Measurements from ENCODE around the gene HOXA5.

The HOXA5 gene

DNA sequence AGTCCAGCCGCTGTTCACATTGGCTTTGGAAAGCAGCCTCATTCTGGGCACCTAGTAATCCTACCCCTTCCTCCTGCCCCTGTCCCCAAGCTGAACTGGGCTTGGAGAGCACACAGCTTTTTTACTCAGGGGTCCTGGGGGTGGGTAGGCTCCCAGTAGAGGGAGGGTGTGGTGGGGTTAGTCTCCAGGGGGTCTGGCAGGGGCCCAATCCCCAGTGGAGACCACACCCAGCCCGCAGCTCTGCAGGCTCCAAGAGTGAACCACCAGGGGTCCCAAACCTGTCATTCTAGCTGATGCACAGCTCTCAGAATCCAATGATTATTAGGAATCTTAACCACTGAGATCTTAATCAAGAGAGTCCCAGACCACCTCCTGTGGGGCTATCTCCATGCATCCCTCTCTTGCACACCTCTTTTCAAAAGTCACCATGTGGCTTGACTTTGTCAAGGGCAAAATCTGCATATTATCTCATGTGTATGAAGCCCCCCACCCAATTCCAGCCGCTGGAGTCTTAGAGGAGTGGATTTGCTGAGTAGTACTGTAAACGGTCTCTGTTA, 38.9 kb upstream of the HOXA5 start:
- DNase-seq: no peak

DNA sequence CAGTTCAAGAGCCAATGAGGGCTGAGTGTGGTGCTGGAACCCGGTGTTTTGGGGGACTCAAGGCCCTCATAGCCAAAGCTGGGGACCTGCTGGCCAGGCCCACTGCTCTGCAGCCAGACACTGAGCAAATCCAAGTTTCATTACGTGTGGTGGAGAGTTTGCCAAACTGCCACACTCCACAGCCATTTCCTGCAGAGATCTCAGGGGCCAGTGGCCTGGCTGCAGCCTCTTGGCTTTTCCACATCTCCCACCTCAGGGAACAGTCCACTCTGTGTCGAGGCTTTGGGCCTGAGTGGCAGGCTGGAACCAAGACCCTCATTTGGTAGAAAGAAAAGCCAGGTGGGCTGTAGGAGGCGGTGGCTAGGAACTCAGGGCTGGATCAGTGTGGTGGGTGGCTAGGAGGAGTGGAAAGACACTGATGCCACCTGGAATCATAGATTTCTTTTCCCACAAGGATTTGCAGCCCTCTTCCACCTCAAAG, 38.4 kb upstream of the HOXA5 start:
- DNase-seq: no peak

DNA sequence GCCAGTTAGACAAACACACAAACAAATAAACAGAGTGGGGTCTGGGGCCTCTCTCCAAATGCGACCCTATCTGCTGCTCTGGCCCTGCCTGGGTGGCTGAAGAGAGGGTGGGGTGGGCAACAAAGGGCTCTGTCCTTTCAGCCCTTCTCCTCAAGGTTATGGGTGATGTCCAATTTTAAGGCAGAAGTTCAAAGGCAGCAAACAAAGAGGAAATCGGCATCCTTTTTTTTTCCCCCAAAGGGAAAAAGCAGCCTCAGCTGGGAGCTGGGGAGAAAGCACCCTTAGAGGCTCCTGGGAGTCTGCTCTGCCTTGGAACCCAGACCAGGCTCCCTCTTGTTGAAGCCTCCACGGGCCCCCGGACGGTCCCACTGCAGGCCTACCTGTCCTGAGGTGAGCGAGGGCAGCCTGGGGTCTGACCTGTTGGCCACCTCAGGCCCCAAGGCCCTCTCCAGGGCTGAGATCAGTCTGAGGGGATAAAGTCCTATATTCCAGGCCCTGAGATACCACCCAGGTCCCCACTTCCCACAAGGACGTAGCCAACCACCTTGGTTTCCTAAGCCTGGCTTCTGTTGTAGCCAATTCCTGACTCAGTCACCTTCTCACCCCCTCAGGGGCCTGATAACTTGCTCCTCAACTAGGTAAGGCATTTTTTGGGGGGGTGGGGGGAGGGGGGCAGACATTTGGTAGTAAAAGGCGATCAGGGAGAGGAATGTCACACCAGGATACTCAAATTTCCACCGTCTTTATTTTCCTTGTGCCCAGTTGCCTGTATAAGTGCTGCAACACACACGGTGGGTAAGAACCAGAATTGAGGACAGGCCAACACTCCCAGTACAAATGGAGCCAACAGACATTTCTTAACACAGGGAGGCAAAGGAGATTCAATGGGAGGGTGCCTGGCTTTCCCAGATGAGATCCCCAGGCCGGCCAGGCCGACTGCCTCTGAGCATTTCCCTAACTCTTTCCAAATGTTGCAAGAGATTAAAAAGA, 37.2 kb upstream of the HOXA5 start:
- DNase-seq: no peak

GRCh38 chr7:27179503-27180430, 36.3 kb upstream of the HOXA5 start:
- peak; percentile 63 for DNase-seq

DNA sequence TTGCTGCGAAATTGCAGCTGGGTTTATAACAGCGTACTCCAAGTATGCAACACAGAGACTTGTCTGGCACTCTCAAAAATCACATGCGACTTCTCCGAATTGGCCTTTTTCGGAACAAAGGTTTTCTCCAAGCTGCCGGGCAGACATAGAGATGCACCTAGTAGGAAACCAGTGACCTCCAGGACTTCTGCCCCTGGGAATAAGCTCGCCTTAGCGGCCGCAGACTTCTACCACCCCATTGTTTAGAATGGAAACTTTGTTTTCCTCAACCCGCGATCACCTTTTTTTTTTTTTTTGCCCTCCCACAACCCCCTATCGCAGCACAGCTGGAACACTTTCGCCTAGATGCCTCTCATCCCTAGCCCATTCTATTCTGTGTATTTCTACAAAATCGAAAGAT, 35.5 kb upstream of the HOXA5 start:
- DNase-seq: no peak

DNA sequence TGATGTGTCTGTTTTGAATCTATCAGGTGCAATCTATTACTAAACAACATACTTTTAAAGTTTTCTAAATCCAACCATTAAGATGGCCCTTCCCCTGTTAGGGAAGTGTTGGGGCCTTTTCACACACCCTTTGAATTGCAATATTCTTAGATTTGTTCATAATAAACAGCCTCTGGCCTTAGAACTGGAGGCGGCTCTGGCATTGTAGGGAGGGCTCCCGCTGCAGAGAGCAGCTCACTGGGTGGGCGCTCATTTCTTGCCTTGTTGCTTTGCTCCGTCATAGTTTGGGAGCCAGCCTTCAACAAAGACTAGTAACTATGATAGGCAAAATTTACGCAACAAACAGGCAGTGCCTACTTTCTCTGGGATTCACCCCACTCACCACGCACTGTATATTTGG, 34.9 kb upstream of the HOXA5 start:
- DNase-seq: no peak

DNA sequence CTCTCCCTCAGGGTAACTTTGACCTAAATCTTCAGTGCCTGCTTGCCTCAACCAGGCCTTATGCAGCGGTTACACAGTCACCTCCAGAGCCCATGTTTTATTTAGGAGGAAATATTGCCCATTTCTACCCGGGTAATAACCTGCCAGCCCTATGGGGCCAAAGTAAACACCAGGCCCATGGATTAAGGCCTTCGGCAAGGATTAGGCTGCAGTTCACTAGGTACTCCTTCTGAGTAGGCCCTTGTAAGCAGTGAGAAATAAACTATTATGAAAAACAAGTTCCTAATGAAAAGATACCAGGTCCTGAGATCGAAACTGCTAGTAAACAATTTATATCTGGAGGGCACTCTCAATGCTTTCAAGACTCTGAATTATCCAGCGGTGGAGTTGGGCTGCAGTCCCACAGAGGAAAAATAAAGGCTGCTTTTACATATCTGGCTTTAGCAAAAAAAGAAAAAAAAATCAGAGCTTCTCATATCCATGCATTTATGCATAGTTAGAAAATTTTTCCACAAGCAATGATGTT, 34.4 kb upstream of the HOXA5 start:
- DNase-seq: no peak

- DNase-seq: no peak
Observed at GRCh38 chr7:27176962-27177794, 33.7 kb upstream of the HOXA5 start.

DNA sequence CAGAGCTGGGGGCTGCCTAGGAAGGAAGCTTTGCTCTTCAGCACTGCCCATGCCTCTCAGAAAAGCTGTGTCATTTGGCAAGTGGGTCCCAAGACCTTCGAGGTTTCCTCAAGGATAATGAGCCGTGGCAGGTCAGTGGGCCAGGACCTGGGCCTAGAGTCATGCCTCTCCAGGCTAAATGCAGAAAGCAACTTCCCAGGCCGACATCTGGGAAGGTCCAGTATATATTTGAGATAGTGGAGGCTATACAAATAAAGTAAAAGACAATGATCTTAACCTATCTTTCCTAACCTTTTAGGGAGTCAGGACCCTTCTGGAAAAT, 33.0 kb upstream of the HOXA5 start:
- no peak for DNase-seq

DNA sequence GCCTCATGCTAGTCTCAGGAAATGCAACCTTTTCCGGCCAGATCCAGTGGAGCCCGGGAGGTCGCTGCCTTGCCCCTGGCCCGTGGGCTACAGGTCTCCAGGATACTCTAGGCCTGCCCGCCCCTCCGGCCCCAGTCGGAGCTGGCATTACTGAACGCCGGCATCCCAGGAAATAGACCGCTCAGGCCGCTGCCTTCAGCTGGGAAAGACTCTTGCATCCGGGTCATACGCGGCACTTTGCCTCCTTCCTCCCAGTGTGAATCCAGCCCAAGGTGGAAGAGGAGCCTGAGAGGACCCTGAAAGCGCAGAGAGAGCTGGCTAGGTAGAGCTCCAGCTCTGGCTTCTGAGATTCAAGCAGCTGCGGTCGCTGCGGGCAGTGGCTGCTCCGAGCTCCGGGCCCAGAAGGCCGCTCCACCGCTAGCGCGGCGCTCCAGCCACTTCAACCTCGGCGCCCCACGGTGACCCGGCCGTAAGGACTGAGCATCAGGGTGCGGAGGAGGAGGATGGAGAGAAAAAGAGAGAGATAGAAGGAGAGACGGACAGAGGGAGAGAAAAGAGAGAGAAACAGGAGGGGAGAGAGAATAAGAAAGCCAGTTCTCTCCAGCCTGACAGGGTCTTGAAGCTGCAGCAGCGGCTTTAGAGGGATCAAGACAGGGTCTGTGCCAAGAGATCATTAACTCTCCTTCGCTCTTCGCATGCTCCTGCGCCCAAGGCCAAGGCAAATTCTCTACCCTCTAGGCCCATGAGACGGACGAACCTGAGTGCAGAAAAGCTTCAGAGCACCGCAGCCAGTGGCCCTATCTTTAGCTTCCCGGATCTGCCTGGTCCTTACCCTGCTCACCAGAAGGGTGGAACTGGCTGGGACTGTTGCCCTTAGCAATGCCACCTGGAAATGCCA, 32.4 kb upstream of the HOXA5 start:
- no peak for DNase-seq

GRCh38 chr7:27174874-27175625, 31.6 kb upstream of the HOXA5 start:
- no peak for DNase-seq

- DNase-seq: no peak
Observed at GRCh38 chr7:27173956-27174873, 30.7 kb upstream of the HOXA5 start, which contains the start of gene HOXA10. TSS of gene HOXA10 (minus strand) at chr7:27174320. CDS start at chr7:27174306, 14 bp downstream.

DNA sequence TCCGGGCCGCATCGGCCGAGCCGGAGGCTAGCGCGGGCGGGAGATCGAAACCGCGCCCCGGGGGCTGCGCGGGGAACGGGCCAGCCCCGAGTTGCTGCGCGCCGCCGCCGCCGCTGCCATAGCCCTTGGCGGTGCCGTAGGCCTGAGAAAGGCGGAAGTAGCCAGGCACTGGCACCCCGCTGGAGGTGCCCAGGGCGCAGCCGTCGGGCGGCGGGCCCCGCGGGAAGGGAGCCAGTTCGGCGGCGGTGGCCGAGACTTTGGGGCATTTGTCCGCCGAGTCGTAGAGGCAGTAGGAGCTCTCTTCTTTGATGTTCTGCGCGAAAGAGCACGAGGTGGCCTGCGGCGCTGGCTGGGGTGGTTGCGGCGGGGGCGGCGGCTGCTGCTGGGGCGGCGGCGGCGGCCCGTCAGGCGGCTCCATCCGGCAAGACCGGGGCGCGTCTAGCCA, 30.1 kb upstream of the HOXA5 start:
- no peak for DNase-seq

- DNase-seq: peak; percentile 52
Observed at GRCh38 chr7:27172823-27173510, 29.5 kb upstream of the HOXA5 start.

DNA sequence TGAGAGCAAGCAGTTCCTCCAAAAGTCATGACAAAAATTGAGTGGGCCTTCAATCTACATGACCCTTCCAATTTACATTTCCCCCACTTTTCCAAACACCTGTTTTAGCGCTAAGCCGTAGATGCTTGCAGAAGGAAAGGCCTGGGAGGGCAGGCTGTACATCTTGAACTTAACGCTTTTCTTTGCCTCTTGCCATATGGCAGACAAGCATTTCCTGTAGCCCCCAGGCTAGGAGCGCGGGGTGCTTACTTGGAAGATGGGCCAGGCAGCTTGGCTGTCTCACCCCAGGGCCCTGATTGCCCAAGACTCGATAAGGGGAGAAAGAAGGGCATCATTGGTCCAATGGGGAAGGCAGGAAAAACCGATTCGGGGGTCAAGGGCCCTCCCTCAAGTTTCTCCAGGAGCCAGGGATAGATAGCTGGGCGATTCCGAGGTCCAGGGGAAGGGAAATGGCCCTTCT, 28.9 kb upstream of the HOXA5 start:
- no peak for DNase-seq

DNA sequence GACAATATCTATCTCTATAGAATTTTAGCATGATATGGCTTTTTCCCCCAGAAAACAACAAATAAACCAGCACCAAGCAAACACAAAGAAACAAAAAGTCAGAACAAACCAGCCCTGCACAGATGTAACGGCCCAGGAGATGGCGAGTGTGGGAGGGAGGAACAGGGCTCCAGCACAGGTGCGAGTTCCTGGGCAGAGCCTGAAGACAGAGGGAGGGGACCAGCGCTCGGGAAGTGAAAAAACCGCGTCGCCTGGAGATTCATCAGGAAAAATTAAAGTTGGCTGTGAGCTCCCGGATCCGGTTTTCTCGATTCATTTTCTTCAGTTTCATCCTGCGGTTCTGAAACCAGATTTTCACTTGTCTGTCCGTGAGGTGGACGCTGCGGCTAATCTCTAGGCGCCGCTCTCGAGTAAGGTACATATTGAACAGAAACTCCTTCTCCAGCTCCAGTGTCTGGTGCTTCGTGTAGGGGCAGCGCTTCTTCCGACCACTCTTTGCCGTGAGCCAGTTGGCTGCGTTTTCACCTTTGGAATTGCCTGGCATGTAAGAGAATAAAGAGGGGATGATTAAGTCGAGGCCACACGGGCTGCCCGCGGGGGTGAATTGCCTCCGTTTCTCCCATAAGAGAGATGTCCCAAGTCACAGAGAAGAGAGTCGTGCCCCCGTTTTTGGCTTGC, 28.3 kb upstream of the HOXA5 start:
- no peak for DNase-seq

- no peak for DNase-seq
Observed at GRCh38 chr7:27171325-27171636, 27.8 kb upstream of the HOXA5 start.

Measured in NCI-H226 (cell line).